Parathyroid adenoma (tissue), 2 donors: ENCODE results near the gene AGPAT4.

Experiments
- H2AFZ ChIP-seq: fragments of 300-600 bp; sonication (generic); one replicate; pipeline ENCODE4 v1.7.0; 2017; ENCODE audit warnings: antibody characterized with exemption, mild to moderate bottlenecking
- H3K27ac ChIP-seq: fragments of 300-600 bp; sonication (generic); one replicate; pipeline ENCODE4 v1.7.0; 2017
- H3K27me3 ChIP-seq: fragments of 300-600 bp; sonication (generic); one replicate; pipeline ENCODE4 v1.7.0; 2017; ENCODE audit warnings: low read length; ENCODE audit not compliant: control insufficient read depth, insufficient read depth
- H3K36me3 ChIP-seq: fragments of 300-600 bp; sonication (generic); one replicate; pipeline ENCODE4 v1.7.0; 2017; ENCODE audit warnings: low read length; ENCODE audit not compliant: control insufficient read depth, insufficient read depth
- H3K4me1 ChIP-seq: fragments of 300-600 bp; sonication (generic); one replicate; pipeline ENCODE4 v1.7.0; 2017; ENCODE audit warnings: control low read depth
- H3K4me2 ChIP-seq: fragments of 300-600 bp; sonication (generic); one replicate; pipeline ENCODE4 v1.7.0; 2017; ENCODE audit warnings: low read length
- H3K4me3 ChIP-seq: fragments of 300-600 bp; sonication (generic); one replicate; pipeline ENCODE4 v1.7.0; 2017; ENCODE audit warnings: low read depth, low read length
- H3K79me2 ChIP-seq: fragments of 300-600 bp; sonication (generic); one replicate; pipeline ENCODE4 v1.7.0; 2017; ENCODE audit warnings: control low read depth
- H3K9ac ChIP-seq: fragments of 300-600 bp; sonication (generic); one replicate; pipeline ENCODE4 v1.7.0; 2017; ENCODE audit warnings: mild to moderate bottlenecking
- H3K9me3 ChIP-seq: fragments of 300-600 bp; sonication (generic); one replicate; pipeline ENCODE4 v1.7.0; 2017; ENCODE audit warnings: low read length; ENCODE audit not compliant: control insufficient read depth
- CTCF ChIP-seq: fragments of 300-600 bp; sonication (generic); IDR thresholded peaks from one replicate; pipeline ENCODE4 v1.7.0; 2017; ENCODE audit warnings: antibody characterized with exemption, mild to moderate bottlenecking
- donor health status: primary hyperparathyroidism.

AGPAT4 gene

GRCh38 chr6:161105408-161105807 is 168.5 kb downstream of the AGPAT4 start:
- Histone ChIP-seq H3K4me1 (no peaks in the 10 kb centered on the region), H3K9me3 (no peaks in the 10 kb centered on the region), H3K9ac (no peak overlapping the region), H2AFZ (no peak overlapping the region), H3K27me3 (no peaks in the 10 kb centered on the region), H3K4me3 (no peak overlapping the region), H3K4me2 (no peak overlapping the region), H3K27ac (no peak overlapping the region), H3K79me2 (no peaks in the 10 kb centered on the region), H3K36me3 (no peaks in the 10 kb centered on the region)
- no peak for TF ChIP-seq CTCF

GRCh38 chr6:161104966-161105365 is 168.9 kb downstream of the AGPAT4 start:
- H3K4me2 ChIP-seq: no peak overlapping the region
- no peaks in the 10 kb centered on the region for H3K4me1 ChIP-seq
- H3K27ac ChIP-seq: no peak overlapping the region
- H2AFZ ChIP-seq: no peak overlapping the region
- H3K9me3 ChIP-seq: no peaks in the 10 kb centered on the region
- no peak overlapping the region for H3K9ac ChIP-seq
- no peak for TF ChIP-seq CTCF
- no peaks in the 10 kb centered on the region for H3K27me3 ChIP-seq
- no peaks in the 10 kb centered on the region for H3K79me2 ChIP-seq
- no peak overlapping the region for H3K4me3 ChIP-seq
- H3K36me3 ChIP-seq: no peaks in the 10 kb centered on the region

GRCh38 chr6:161103475-161103874 is 170.4 kb downstream of the AGPAT4 start:
- no peak overlapping the region for H3K9ac ChIP-seq
- no peak overlapping the region for H3K27ac ChIP-seq
- H3K4me1 ChIP-seq: no peaks in the 10 kb centered on the region
- H3K9me3 ChIP-seq: no peaks in the 10 kb centered on the region
- H3K4me3 ChIP-seq: no peak overlapping the region
- no peak overlapping the region for H3K4me2 ChIP-seq
- H3K36me3 ChIP-seq: no peaks in the 10 kb centered on the region
- no peaks in the 10 kb centered on the region for H3K79me2 ChIP-seq
- H3K27me3 ChIP-seq: no peaks in the 10 kb centered on the region
- no peak for TF ChIP-seq CTCF
- no peak overlapping the region for H2AFZ ChIP-seq

- TF ChIP-seq CTCF: no peak
- Histone ChIP-seq H3K79me2 (no peaks in the 10 kb centered on the region), H3K27ac (no peak overlapping the region), H3K4me3 (no peak overlapping the region), H2AFZ (no peak overlapping the region), H3K36me3 (no peaks in the 10 kb centered on the region), H3K27me3 (no peaks in the 10 kb centered on the region), H3K4me2 (no peak overlapping the region), H3K4me1 (no peaks in the 10 kb centered on the region), H3K9me3 (no peaks in the 10 kb centered on the region), H3K9ac (no peak overlapping the region)
Observed at GRCh38 chr6:161101517-161101916, 172.3 kb downstream of the AGPAT4 start.

- H3K27ac ChIP-seq: no peak overlapping the region
- H3K9ac ChIP-seq: no peak overlapping the region
- no peaks in the 10 kb centered on the region for H3K4me1 ChIP-seq
- no peak overlapping the region for H3K4me2 ChIP-seq
- no peaks in the 10 kb centered on the region for H3K9me3 ChIP-seq
- no peak for TF ChIP-seq CTCF
- H3K36me3 ChIP-seq: no peaks in the 10 kb centered on the region
- H3K79me2 ChIP-seq: no peaks in the 10 kb centered on the region
- H3K4me3 ChIP-seq: no peak overlapping the region
- no peak overlapping the region for H2AFZ ChIP-seq
- no peaks in the 10 kb centered on the region for H3K27me3 ChIP-seq
Observed at GRCh38 chr6:161100072-161100471, 173.8 kb downstream of the AGPAT4 start.
